ENCODE measurements around the gene BCKDK.

BCKDK gene

DNA sequence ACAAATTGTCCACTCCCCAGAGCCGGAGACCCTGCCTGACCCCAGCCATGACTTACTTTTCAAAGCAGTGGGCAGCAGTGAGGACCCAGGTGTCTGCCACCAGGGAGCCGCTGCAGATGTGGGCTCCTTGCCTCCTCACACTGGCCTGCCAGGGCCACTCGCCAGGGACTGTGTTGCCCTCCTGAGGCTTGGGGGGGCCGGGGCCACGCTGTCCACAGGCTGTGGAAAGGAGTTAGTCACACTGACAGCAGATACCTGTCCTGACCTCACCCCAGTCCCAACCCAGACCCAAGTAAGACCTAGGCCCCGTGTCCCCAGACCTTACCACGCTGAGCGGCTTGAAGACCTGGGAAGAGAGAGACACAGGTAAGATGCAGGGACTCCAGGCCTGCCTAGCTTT lies 20.7 kb upstream of the BCKDK start:
- 94 to 97% methylated on average over 4 to 7 of the region's 8 CpGs for WGBS, 2 experiments (ENCODE audit: insufficient coverage in 2 of 2)
- Histone ChIP-seq H3K36me3 (ENCODE audit: control insufficient read depth, insufficient read depth, low read length) (peaks cover 75% of the 10 kb centered on the region), H3K9me3 (ENCODE audit: control insufficient read depth, low read length) (no peaks in the 10 kb centered on the region), H3K27ac (ENCODE audit: low read depth, low read length, severe bottlenecking) (peak overlapping the region; percentile 16), H3K4me1 (ENCODE audit: control insufficient read depth, insufficient read depth, low read length, poor library complexity, severe bottlenecking) (peaks cover 7% of the 10 kb centered on the region), H3K4me3 (ENCODE audit: extremely low read depth, insufficient read depth, low read length, poor library complexity, severe bottlenecking) (no peak overlapping the region)

GRCh38 chr16:31087971-31088370 lies 20.2 kb upstream of the BCKDK start:
- H3K9me3 ChIP-seq (ENCODE audit: control insufficient read depth, low read length), result no peaks in the 10 kb centered on the region
- no peak overlapping the region for H3K27ac ChIP-seq (ENCODE audit: low read depth, low read length, severe bottlenecking)
- 100% methylated on average over 1 of the region's 5 CpGs for WGBS, 2 experiments (ENCODE audit: insufficient coverage in 2 of 2)

DNA sequence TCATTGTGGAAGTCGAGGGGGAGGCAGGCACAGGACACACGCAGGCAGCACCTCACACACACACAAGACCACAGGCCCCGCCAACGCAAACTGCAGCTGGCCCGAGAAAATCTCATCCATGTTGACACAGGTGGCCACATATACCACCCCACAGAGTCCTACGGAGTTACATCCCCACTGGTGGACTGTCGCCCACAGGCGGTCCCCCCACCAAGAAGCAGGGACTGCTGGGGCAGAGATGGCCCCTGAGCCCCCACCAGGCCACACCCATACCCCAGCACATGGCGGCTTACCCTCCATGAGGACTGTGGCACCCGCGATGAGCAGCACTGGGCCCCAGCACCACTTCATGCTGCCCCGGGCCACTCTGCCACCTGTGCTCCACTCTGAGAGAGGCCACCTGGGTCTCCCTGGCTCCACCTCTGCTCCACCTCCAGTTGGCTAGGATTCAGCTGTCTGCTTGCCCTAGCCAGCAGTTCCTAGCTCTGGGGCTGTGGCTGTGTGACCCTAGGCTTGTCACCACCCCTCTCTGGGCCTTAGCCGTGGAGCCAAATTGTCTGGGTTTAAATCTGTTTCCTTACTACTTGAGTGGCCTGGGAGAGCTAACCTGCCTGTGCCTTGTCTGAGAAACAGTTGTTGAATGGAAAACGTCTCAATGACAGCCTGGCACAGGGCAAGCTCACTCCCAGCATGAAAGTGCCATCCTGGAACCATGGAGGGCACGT lies 19.6 kb upstream of the BCKDK start, which contains the start of gene PRSS53:
PRSS53 (minus strand) TSS at position 485 of the 725 bp plus-strand sequence; CDS start at position 351, 134 bp downstream.
- Histone ChIP-seq H3K27ac (ENCODE audit: low read depth, low read length, severe bottlenecking) (no peak within 1 kb of the TSS), H3K9me3 (ENCODE audit: control insufficient read depth, low read length) (no peaks in the 10 kb centered on the region)
- 90 to 94% methylated on average over 10 to 11 of the region's 15 CpGs for WGBS, 2 experiments (ENCODE audit: insufficient coverage in 2 of 2)

More at GRCh38 chr16:31087971-31088370, 20.2 kb upstream of the BCKDK start:
- Histone ChIP-seq H3K4me3 (ENCODE audit: extremely low read depth, insufficient read depth, low read length, poor library complexity, severe bottlenecking) (no peak overlapping the region), H3K4me1 (ENCODE audit: control insufficient read depth, insufficient read depth, low read length, poor library complexity, severe bottlenecking) (peaks cover 7% of the 10 kb centered on the region), H3K36me3 (ENCODE audit: control insufficient read depth, insufficient read depth, low read length) (peaks cover 71% of the 10 kb centered on the region)

DNA sequence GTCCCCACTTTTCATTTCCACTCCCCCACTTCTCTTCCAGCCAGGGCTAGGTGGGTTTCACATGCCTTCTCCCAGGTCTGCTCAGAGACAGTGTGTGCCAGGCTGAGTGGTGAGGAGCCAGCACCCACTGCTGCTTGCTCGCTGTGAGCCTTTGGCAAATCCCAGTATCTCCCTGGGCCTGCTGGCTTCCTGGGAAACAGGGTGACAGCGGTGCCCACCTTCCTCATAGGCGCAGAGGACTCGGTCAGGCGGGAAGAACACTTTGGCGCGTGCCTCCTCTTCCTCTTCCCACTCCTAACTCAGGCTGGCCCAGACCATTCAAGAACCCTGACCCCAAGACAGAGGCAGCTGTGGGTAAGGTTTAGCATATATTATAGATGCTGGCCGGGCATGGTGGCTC lies 19.0 kb upstream of the BCKDK start:
- H3K4me1 ChIP-seq (ENCODE audit: control insufficient read depth, insufficient read depth, low read length, poor library complexity, severe bottlenecking), result peaks cover 7% of the 10 kb centered on the region
- H3K36me3 ChIP-seq (ENCODE audit: control insufficient read depth, insufficient read depth, low read length), result peaks cover 60% of the 10 kb centered on the region
- H3K4me3 ChIP-seq (ENCODE audit: extremely low read depth, insufficient read depth, low read length, poor library complexity, severe bottlenecking), result no peak overlapping the region
- no peaks in the 10 kb centered on the region for H3K9me3 ChIP-seq (ENCODE audit: control insufficient read depth, low read length)
- no peak overlapping the region for H3K27ac ChIP-seq (ENCODE audit: low read depth, low read length, severe bottlenecking)
- WGBS, 2 experiments (ENCODE audit: insufficient coverage in 2 of 2), result 96 to 100% methylated on average over 3 of the region's 8 CpGs

More for the DNA sequence above, 19.6 kb upstream of the BCKDK start, which contains the start of gene PRSS53:
- no peak within 1 kb of the TSS for H3K4me3 ChIP-seq (ENCODE audit: extremely low read depth, insufficient read depth, low read length, poor library complexity, severe bottlenecking)
- peaks cover 7% of the 10 kb centered on the region for H3K4me1 ChIP-seq (ENCODE audit: control insufficient read depth, insufficient read depth, low read length, poor library complexity, severe bottlenecking)
- H3K36me3 ChIP-seq (ENCODE audit: control insufficient read depth, insufficient read depth, low read length), result peaks cover 65% of the 10 kb centered on the region

GRCh38 chr16:31090540-31090939 lies 17.6 kb upstream of the BCKDK start:
- H3K36me3 ChIP-seq (ENCODE audit: control insufficient read depth, insufficient read depth, low read length), result peaks cover 54% of the 10 kb centered on the region
- 85% methylated on average over 2 of the region's 2 CpGs; no CpG with 5 or more reads in 1 of the 2 experiments for WGBS, 2 experiments (ENCODE audit: insufficient coverage in 2 of 2)
- H3K27ac ChIP-seq (ENCODE audit: low read depth, low read length, severe bottlenecking), result no peak overlapping the region
- no peak overlapping the region for H3K4me3 ChIP-seq (ENCODE audit: extremely low read depth, insufficient read depth, low read length, poor library complexity, severe bottlenecking)
- peaks cover 7% of the 10 kb centered on the region for H3K4me1 ChIP-seq (ENCODE audit: control insufficient read depth, insufficient read depth, low read length, poor library complexity, severe bottlenecking)
- H3K9me3 ChIP-seq (ENCODE audit: control insufficient read depth, low read length), result no peaks in the 10 kb centered on the region

GRCh38 chr16:31092330-31092729 lies 15.9 kb upstream of the BCKDK start:
- H3K4me3 ChIP-seq (ENCODE audit: extremely low read depth, insufficient read depth, low read length, poor library complexity, severe bottlenecking), result no peak overlapping the region
- WGBS, 2 experiments (ENCODE audit: insufficient coverage in 2 of 2), result 100% methylated on average over 2 to 3 of the region's 5 CpGs

DNA sequence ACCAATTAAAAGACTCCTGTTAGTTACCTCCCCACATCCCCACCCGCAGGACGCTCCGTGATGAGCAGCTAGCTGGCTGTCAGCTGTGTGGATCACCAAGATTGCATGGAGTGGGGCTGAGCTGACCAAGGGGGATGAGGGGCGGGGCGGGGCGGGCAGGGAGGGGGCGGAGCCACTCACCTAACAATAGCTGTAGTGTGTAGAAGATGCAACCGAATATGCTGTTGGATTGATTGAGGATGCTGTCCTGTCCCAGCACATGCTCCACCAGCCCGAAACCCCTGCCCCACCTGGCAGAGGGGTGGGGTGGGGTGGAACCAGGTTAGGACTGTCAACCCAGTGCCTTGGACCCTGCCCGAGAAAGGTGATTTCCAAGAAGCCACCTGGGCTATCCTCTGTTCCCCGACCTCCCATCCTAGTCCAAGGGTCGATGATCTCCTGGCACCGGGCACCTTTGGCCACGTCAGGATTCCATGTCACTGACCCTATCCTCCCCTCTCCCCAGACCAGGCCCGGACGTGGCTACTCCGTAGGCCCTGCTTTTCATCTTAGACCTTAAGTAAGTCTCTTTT lies 15.0 kb upstream of the BCKDK start:
- peaks cover 37% of the 10 kb centered on the region for H3K36me3 ChIP-seq (ENCODE audit: control insufficient read depth, insufficient read depth, low read length)
- H3K4me1 ChIP-seq (ENCODE audit: control insufficient read depth, insufficient read depth, low read length, poor library complexity, severe bottlenecking), result peaks cover 7% of the 10 kb centered on the region
- no peak overlapping the region for H3K27ac ChIP-seq (ENCODE audit: low read depth, low read length, severe bottlenecking)
- WGBS, 2 experiments (ENCODE audit: insufficient coverage in 2 of 2), result 29 to 36% methylated on average over 7 to 8 of the region's 17 CpGs
- H3K4me3 ChIP-seq (ENCODE audit: extremely low read depth, insufficient read depth, low read length, poor library complexity, severe bottlenecking), result peak overlapping the region; percentile 94
- H3K9me3 ChIP-seq (ENCODE audit: control insufficient read depth, low read length), result no peaks in the 10 kb centered on the region

More at GRCh38 chr16:31092330-31092729, 15.9 kb upstream of the BCKDK start:
- no peaks in the 10 kb centered on the region for H3K9me3 ChIP-seq (ENCODE audit: control insufficient read depth, low read length)
- H3K36me3 ChIP-seq (ENCODE audit: control insufficient read depth, insufficient read depth, low read length), result peaks cover 46% of the 10 kb centered on the region
- peaks cover 7% of the 10 kb centered on the region for H3K4me1 ChIP-seq (ENCODE audit: control insufficient read depth, insufficient read depth, low read length, poor library complexity, severe bottlenecking)
- H3K27ac ChIP-seq (ENCODE audit: low read depth, low read length, severe bottlenecking), result no peak overlapping the region

GRCh38 chr16:31094088-31094423 lies 14.1 kb upstream of the BCKDK start:
- peaks cover 7% of the 10 kb centered on the region for H3K4me1 ChIP-seq (ENCODE audit: control insufficient read depth, insufficient read depth, low read length, poor library complexity, severe bottlenecking)
- peak overlapping the region; percentile 78 for H3K27ac ChIP-seq (ENCODE audit: low read depth, low read length, severe bottlenecking)
- peaks cover 29% of the 10 kb centered on the region for H3K36me3 ChIP-seq (ENCODE audit: control insufficient read depth, insufficient read depth, low read length)
- H3K9me3 ChIP-seq (ENCODE audit: control insufficient read depth, low read length), result no peaks in the 10 kb centered on the region
- 0 to 1% methylated on average over 18 to 20 of the region's 20 CpGs for WGBS, 2 experiments (ENCODE audit: insufficient coverage in 2 of 2)
- peak overlapping the region; percentile 94 for H3K4me3 ChIP-seq (ENCODE audit: extremely low read depth, insufficient read depth, low read length, poor library complexity, severe bottlenecking)

GRCh38 chr16:31094424-31095120 lies 13.6 kb upstream of the BCKDK start, which contains the start of gene VKORC1:
VKORC1 (minus strand) TSS chr16:31094797; CDS start chr16:31094729, 68 bp downstream.
- peaks cover 7% of the 10 kb centered on the region for H3K4me1 ChIP-seq (ENCODE audit: control insufficient read depth, insufficient read depth, low read length, poor library complexity, severe bottlenecking)
- 1% methylated on average over 61 to 65 of the region's 69 CpGs for WGBS, 2 experiments (ENCODE audit: insufficient coverage in 2 of 2)
- H3K36me3 ChIP-seq (ENCODE audit: control insufficient read depth, insufficient read depth, low read length), result peaks cover 26% of the 10 kb centered on the region
- H3K9me3 ChIP-seq (ENCODE audit: control insufficient read depth, low read length), result no peaks in the 10 kb centered on the region
- peak within 1 kb of the TSS; percentile 94 for H3K4me3 ChIP-seq (ENCODE audit: extremely low read depth, insufficient read depth, low read length, poor library complexity, severe bottlenecking)
- peak within 1 kb of the TSS; percentile 78 for H3K27ac ChIP-seq (ENCODE audit: low read depth, low read length, severe bottlenecking)

- WGBS, 2 experiments (ENCODE audit: insufficient coverage in 2 of 2), result 76 to 81% methylated on average over 4 of the region's 4 CpGs
- Histone ChIP-seq H3K27ac (ENCODE audit: low read depth, low read length, severe bottlenecking) (no peak overlapping the region), H3K36me3 (ENCODE audit: control insufficient read depth, insufficient read depth, low read length) (no peaks in the 10 kb centered on the region)
These were observed 8.1 kb upstream of the BCKDK start for GRCh38 chr16:31099860-31100638.

More at GRCh38 chr16:31099860-31100638, 8.1 kb upstream of the BCKDK start:
- Histone ChIP-seq H3K4me3 (ENCODE audit: extremely low read depth, insufficient read depth, low read length, poor library complexity, severe bottlenecking) (no peak overlapping the region), H3K4me1 (ENCODE audit: control insufficient read depth, insufficient read depth, low read length, poor library complexity, severe bottlenecking) (no peaks in the 10 kb centered on the region), H3K9me3 (ENCODE audit: control insufficient read depth, low read length) (no peaks in the 10 kb centered on the region)

Measured in mesodermal cell (in vitro differentiated cells).